ENCODE measurements around the gene RGS18. TPM values are rescaled to one million over a fixed set of nuclear protein-coding genes. Genes with fewer than 3 reads are reported as not detected.
"Not testable (repeated sequence)": the region's sequence is repeated elsewhere in the genome, so short reads cannot be mapped to it uniquely, and the experiment has no call there.

RGS18 gene
- total and polyA plus RNA-seq, 9 of the 15 experiments (the other 6 are each of a cell fraction or from before 2014, with no cell fraction given): 0.03 to 0.11 (median 0.05) TPM; not detected in 5

DNA sequence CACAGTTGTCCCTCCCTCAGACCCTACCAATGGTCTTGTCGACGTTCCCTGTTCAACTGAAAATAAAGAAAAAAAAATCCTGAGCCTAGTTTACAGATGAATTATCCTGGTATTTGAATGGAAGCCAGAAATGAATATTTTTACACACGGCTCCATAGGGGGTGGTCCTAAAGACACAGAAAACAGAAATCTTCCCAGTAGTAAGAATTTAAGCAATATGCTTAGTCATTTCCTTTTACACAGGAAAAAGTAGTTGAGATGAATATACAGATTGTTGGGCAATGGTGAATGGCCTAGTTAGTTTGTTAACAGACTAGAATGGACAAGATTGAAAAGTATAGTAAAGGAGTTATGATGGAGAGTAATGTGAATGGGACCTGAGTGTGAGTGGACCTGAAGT, 67.4 kb downstream of the RGS18 start (continued):
- no peak for TF ChIP-seq NCOA2 (IDR thresholded peaks at IDR 0.05; ENCODE audit: partially characterized antibody in 2 of 2)
- TF ChIP-seq CEBPG (CRISPR knock-in tag; IDR thresholded peaks at IDR 0.05): no peak
- TF ChIP-seq CEBPG (tag; conservative IDR thresholded peaks at IDR 0.05 in 1 of 2, IDR thresholded peaks at IDR 0.05 in 1 of 2): 0 out of 4 replicates have a peak, but pooled peaks of 1 of the 2 experiments have one; percentile 23
- peak; percentile 39; the same call in 1 of the 2 replicates for TF ChIP-seq C11orf30 (IDR thresholded peaks at IDR 0.05; ENCODE audit: low read depth)

- intact Hi-C loops (cut with micrococcal nuclease): loop anchor here (5.0 kb wide), 1 partner anchor 220 kb away; no protein-coding TSS in a partner anchor
- no TSS peak for BruUV-seq (replicated peaks)
- in situ Hi-C loops (cut with MboI): no loop called here
- FAIRE-seq: no peak
- Histone ChIP-seq H3K27ac (ENCODE audit: extremely low read depth, low read depth, low read length) (no peak overlapping the region), H3K4me2 (ENCODE audit: insufficient read depth, low read length) (no peak overlapping the region), H3K9me3 (replicated peaks; ENCODE audit: control insufficient read depth, insufficient read depth, low read depth, low read length) (no peaks in the 10 kb centered on the region; the same call in 1 of the 2 replicates), H3K36me3 (ENCODE audit: control insufficient read depth, insufficient read depth, low read length) (no peaks in the 10 kb centered on the region), H3K4me3 (no peak overlapping the region), H2AFZ (ENCODE audit: low read depth, low read length) (peak overlapping the region; percentile 35; the same call in 1 of the 2 replicates), H3K27me3 (ENCODE audit: control insufficient read depth in 2 of 2, insufficient read depth in 2 of 2, low read length in 2 of 2) (no peaks in the 10 kb centered on the region), H3K9me1 (ENCODE audit: control insufficient read depth, insufficient read depth, low read length) (no peaks in the 10 kb centered on the region), H4K20me1 (replicated peaks; ENCODE audit: control insufficient read depth, insufficient read depth, low read length) (no peaks in the 10 kb centered on the region), H3K4me1 (replicated peaks in 1 of 2; ENCODE audit: control insufficient read depth in 2 of 2, insufficient read depth in 2 of 2, low read length in 2 of 2) (no peaks in the 10 kb centered on the region), H3K9ac (ENCODE audit: insufficient read depth in 1 of 2, low read depth in 2 of 2, low read length in 2 of 2) (no peak overlapping the region), H3K79me2 (ENCODE audit: control insufficient read depth, insufficient read depth, low read length) (no peaks in the 10 kb centered on the region)
- no peak for DNase-seq (ENCODE audit: extremely low read depth in 1 of 4, low spot score in 3 of 4)
- CTCF ChIA-PET (ENCODE audit: low intra/inter-chr PET ratio): no interaction called here
- POLR2A ChIA-PET: no interaction called here
- ATAC-seq: no peak
- 31% methylated on average over 5 of the region's 5 CpGs for WGBS (ENCODE audit: insufficient coverage, low coverage, missing lambda C conversion rate)
- TF ChIP-seq JUNB (CRISPR knock-in tag; conservative IDR thresholded peaks at IDR 0.05) (no peak), ZNF740 (CRISPR knock-in tag; IDR thresholded peaks at IDR 0.05) (no peak), ZNF740 (tag; IDR thresholded peaks at IDR 0.05) (no peak)
Measured at GRCh38 chr1:192227330-192227729, 69.1 kb downstream of the RGS18 start.

GRCh38 chr1:192227980-192228379, 69.7 kb downstream of the RGS18 start:
- DNase-seq (ENCODE audit: extremely low read depth in 1 of 4, low spot score in 3 of 4); H3K4me2 ChIP-seq (ENCODE audit: insufficient read depth, low read length); BruUV-seq (replicated peaks); H3K79me2 ChIP-seq (ENCODE audit: control insufficient read depth, insufficient read depth, low read length); H3K4me3 ChIP-seq; H2AFZ ChIP-seq (ENCODE audit: low read depth, low read length); POLR2A ChIA-PET; in situ Hi-C loops (cut with MboI); H3K9me1 ChIP-seq (ENCODE audit: control insufficient read depth, insufficient read depth, low read length); H4K20me1 ChIP-seq (replicated peaks; ENCODE audit: control insufficient read depth, insufficient read depth, low read length); ATAC-seq; H3K9ac ChIP-seq (ENCODE audit: insufficient read depth in 1 of 2, low read depth in 2 of 2, low read length in 2 of 2); CTCF ChIA-PET (ENCODE audit: low intra/inter-chr PET ratio); H3K9me3 ChIP-seq (replicated peaks; ENCODE audit: control insufficient read depth, insufficient read depth, low read depth, low read length); FAIRE-seq; H3K4me1 ChIP-seq (replicated peaks in 1 of 2; ENCODE audit: control insufficient read depth in 2 of 2, insufficient read depth in 2 of 2, low read length in 2 of 2); H3K27me3 ChIP-seq (ENCODE audit: control insufficient read depth in 2 of 2, insufficient read depth in 2 of 2, low read length in 2 of 2); H3K27ac ChIP-seq (ENCODE audit: extremely low read depth, low read depth, low read length); H3K36me3 ChIP-seq (ENCODE audit: control insufficient read depth, insufficient read depth, low read length): not testable (repeated sequence)
- intact Hi-C loops (cut with micrococcal nuclease): loop anchor here (5.0 kb wide), 1 partner anchor 219 kb away; no protein-coding TSS in a partner anchor
- 67% methylated on average over 10 of the region's 13 CpGs for WGBS (ENCODE audit: insufficient coverage, low coverage, missing lambda C conversion rate)
